Kidney (tissue), 14 donors: Measurements from ENCODE around the gene DSTYK. TPM values are rescaled to one million over a fixed set of nuclear protein-coding genes. Genes with fewer than 3 reads are reported as not detected.

Source experiments
- DNase-seq, 5 donors: peaks; one replicate each; pipeline ENCODE4 v3.0.0-alpha.2; 2013 to 2020
- FAIRE-seq: peaks from 2 replicates; lab custom pipeline; 2012; peaks lifted over from hg19 to GRCh38; lab: Jason Lieb, UNC
- H3K27ac ChIP-seq, 2 donors: one replicate each; pipeline ENCODE4 v1.7.0; 2013; ENCODE audit warnings: low read depth in 2 of 2, low read length in 2 of 2, inconsistent platforms in 1 of 2
- H3K27me3 ChIP-seq: one replicate; pipeline ENCODE4 v1.7.1; 2013; ENCODE audit warnings: low read length, inconsistent platforms; ENCODE audit not compliant: control insufficient read depth, insufficient read depth
- H3K36me3 ChIP-seq, 3 donors: one replicate each; pipeline versions ENCODE4 v1.7.0 to v1.7.1; 2013; ENCODE audit warnings: low read length in 3 of 3, control low read depth in 1 of 3, inconsistent platforms in 1 of 3; ENCODE audit not compliant: insufficient read depth in 3 of 3, control insufficient read depth in 2 of 3
- H3K4me1 ChIP-seq, 3 donors: one replicate each; pipeline versions ENCODE4 v1.7.0 to v1.7.1; 2013; ENCODE audit warnings: low read length in 3 of 3, inconsistent platforms in 1 of 3, low read depth in 1 of 3; ENCODE audit not compliant: control insufficient read depth in 2 of 3, insufficient read depth in 2 of 3
- H3K4me3 ChIP-seq, 3 donors: one replicate each; pipeline versions ENCODE4 v1.7.0 to v1.8.1; 2013; ENCODE audit warnings: low read length in 3 of 3, control low read depth in 1 of 3, inconsistent platforms in 1 of 3
- H3K9ac ChIP-seq, 3 donors: one replicate each; pipeline versions ENCODE4 v1.7.0 to v1.7.1; 2013; ENCODE audit warnings: low read length in 3 of 3, control low read depth in 1 of 3, inconsistent platforms in 1 of 3
- H3K9me3 ChIP-seq, 3 donors: one replicate each; pipeline versions ENCODE4 v1.7.0 to v1.7.1; 2013; ENCODE audit warnings: low read length in 3 of 3, control low read depth in 1 of 3, inconsistent platforms in 1 of 3; ENCODE audit not compliant: control insufficient read depth in 2 of 3, insufficient read depth in 1 of 3
- intact Hi-C: fragments of 100-400 bp; cut with DNase I; formaldehyde crosslinking; loops from one replicate; pipeline ENCODE4 v1.11.1; 2022
- polyA plus RNA-seq: library from polyadenylated mRNA; stranded (reverse); fragments of 350-450 nt; fragmentation: Illumina TruSeq; extraction: RNeasy Lipid Tissue Mini Kit (QIAGEN cat#74804); gene quantifications from one replicate; pipeline ENCODE4 v1.2.3, GENCODE V29; 2014; ENCODE audit warnings: low read depth, low replicate concordance; ENCODE audit not compliant: insufficient read depth
- total RNA-seq: library from RNA; stranded (reverse); fragmentation: NEBNext Ultra II Directional; extraction: Animal tissue kit (Norgen Biotek cat#: 25700); gene quantifications from one replicate; pipeline ENCODE4 v1.2.1, GENCODE V29; 2021
- TF ChIP-seq, protein P1 (sequence below): IDR thresholded peaks from 3 replicates; pipeline ENCODE4 v1.5.1; 2012; ENCODE audit warnings: mild to moderate bottlenecking, moderate library complexity, borderline replicate concordance; ENCODE audit not compliant: insufficient read depth; ENCODE audit errors: extremely low read depth
- donor health status: control.
- donor health status: control.
- donor health status: control.
- donor health status: control.
- donor health status: control.
- donor health status: DM: yes; HTN: yes; CAD: no.
- donor health status: Normal renal cell carcinoma (clear cell type).

The DSTYK gene
- total and polyA plus RNA-seq, 2 donors from 2014 or later, result 5.6 to 17.8 TPM

DNA sequence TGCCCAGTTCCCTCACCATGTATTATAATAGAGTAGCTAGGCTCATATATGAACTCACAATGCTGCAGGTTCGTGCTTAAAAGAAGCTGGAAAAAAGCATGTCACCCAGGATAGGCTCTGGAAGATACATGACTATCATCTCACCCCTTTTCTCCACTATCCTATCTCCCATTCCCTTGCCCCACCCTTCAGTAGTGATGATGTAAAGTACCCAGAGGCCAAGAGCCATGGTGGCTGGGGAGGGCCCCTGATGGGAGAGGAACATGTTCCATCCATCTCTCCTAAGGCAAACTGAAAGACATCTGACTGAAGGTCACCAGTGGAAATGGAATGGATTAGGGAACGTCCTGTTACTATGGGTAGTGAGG, 69.4 kb downstream of the DSTYK start:
- Histone ChIP-seq H3K9ac (no peak overlapping the region), H3K4me3 (no peak overlapping the region), H3K27me3 (no peaks in the 10 kb centered on the region), H3K27ac (no peak overlapping the region), H3K4me1 (peaks cover 0 to 7% (median 0%) of the 10 kb centered on the region in 3 donors), H3K36me3 (peaks cover 0 to under 1% (median 0%) of the 10 kb centered on the region in 3 donors), H3K9me3 (no peaks in the 10 kb centered on the region)
- no peak for DNase-seq
- TF ChIP-seq, protein P1, sequence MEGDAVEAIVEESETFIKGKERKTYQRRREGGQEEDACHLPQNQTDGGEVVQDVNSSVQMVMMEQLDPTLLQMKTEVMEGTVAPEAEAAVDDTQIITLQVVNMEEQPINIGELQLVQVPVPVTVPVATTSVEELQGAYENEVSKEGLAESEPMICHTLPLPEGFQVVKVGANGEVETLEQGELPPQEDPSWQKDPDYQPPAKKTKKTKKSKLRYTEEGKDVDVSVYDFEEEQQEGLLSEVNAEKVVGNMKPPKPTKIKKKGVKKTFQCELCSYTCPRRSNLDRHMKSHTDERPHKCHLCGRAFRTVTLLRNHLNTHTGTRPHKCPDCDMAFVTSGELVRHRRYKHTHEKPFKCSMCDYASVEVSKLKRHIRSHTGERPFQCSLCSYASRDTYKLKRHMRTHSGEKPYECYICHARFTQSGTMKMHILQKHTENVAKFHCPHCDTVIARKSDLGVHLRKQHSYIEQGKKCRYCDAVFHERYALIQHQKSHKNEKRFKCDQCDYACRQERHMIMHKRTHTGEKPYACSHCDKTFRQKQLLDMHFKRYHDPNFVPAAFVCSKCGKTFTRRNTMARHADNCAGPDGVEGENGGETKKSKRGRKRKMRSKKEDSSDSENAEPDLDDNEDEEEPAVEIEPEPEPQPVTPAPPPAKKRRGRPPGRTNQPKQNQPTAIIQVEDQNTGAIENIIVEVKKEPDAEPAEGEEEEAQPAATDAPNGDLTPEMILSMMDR, result no peak
- intact Hi-C loops, result no loop called here
- no peak for FAIRE-seq

DNA sequence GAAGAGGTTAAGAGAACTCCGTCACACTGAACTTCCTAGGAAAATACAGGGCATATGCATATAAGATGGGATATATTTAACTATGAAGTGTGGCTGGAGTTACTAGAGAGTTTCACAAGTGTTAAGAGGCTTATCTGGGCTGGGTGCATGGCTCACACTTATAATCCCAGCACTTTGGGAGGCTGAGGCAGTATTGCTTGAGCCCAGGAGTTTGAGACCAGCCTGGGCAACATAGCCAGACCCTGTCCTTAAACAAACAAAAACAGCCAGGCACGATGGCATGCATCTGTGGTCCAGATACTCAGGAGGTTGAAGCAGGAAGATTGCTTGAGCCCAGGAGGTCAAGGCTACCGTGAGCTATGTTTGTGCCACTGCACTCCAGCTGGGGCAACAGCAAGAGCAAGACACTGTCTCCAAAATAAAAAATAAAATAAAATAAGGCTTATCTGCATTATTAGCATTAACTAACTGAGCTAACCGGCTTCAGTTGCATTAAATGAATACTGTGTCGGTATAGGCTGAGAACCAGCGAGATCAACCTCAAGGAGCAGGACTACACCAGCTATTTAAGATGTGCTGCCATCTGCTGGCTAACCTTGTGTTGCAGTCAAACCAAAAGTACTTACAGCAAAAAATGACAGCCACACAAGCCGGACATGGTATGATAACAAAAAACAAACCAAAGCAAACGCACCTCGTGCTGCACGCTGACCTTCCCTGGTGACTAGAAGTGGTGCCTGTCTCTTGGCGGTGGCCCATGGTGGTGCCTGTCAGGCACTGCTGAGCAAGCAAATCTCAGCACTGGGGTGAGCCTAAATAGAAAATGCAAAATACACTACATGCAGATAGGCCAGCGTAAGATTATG, 70.0 kb downstream of the DSTYK start:
- peak; percentile 50 for FAIRE-seq
- TF ChIP-seq, protein P1, result peak; percentile 78
- H3K36me3 ChIP-seq, result no peaks in the 10 kb centered on the region
- intact Hi-C loops, result no loop called here
- peak overlapping the region in 1 of 3 donors; percentile 28 for H3K4me3 ChIP-seq
- no peaks in the 10 kb centered on the region for H3K27me3 ChIP-seq
- no peaks in the 10 kb centered on the region for H3K9me3 ChIP-seq
- H3K4me1 ChIP-seq, result peaks cover 0 to 7% (median 0%) of the 10 kb centered on the region in 3 donors
- H3K9ac ChIP-seq, result no peak overlapping the region
- H3K27ac ChIP-seq, result no peak overlapping the region
- DNase-seq, result peak in 4 of 5 donors; percentile 83 to 93 (median 85)

DNA sequence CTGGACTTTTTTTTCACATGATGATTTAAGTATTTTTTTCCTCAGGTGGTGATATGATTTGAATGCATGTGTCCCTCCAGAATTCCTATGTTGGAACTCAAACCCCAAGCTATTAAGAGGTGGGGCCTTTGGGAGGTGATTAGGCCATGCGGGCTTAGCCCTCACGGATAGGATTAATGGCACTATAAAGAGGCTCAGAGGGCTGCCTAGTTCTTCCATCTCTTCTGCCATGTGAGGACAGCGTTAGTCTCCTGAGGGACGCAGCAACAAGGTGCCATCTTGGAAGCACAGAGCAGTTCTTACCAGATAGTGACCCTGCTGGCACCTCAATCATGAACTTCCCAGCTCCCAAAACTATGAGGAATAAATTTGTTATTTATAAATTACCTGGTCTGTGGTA, 71.4 kb downstream of the DSTYK start:
- H3K27me3 ChIP-seq, result no peaks in the 10 kb centered on the region
- H3K4me1 ChIP-seq, result peaks cover 0 to 7% (median 0%) of the 10 kb centered on the region in 3 donors
- no peak overlapping the region for H3K27ac ChIP-seq
- no peaks in the 10 kb centered on the region for H3K9me3 ChIP-seq
- no peaks in the 10 kb centered on the region for H3K36me3 ChIP-seq
- DNase-seq (no peak), FAIRE-seq (no peak)
- TF ChIP-seq, protein P1, result no peak
- intact Hi-C loops, result no loop called here
- no peak overlapping the region for H3K4me3 ChIP-seq
- H3K9ac ChIP-seq, result no peak overlapping the region
